NB4 (cell line): ENCODE measurements around the gene ADAM12.
"Not testable (repeated sequence)": the region's sequence is repeated elsewhere in the genome, so short reads cannot be mapped to it uniquely, and the experiment has no call there.

Experiments
- MYC ChIP-seq: IDR thresholded peaks from 2 replicates; pipeline ENCODE4 v1.6.1; 2011; ENCODE audit warnings: low read depth, low read length
- TF ChIP-seq, protein P1 (sequence below): IDR thresholded peaks from one replicate; pipeline ENCODE4 v1.5.1; 2012; ENCODE audit warnings: low read depth, low read length

DNA sequence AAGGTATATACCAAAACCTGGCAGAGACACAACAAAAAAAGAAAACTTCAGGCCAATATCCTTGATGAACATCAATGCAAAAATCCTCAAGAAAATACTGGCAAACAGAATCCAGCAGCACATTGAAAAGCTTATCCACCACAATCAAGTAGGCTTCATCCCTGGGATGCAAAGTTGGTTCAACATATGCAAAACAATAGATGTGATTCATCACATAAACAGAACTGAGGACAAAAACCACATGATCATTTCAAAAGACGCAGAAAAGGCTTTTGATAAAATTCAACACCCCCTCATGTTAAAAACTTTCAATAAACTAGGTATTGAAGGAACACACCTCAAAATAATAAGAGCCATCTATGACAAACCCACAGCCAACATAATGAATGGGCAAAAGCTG, 141.9 kb downstream of the ADAM12 start:
- not testable (repeated sequence) for TF ChIP-seq MYC
- TF ChIP-seq, protein P1, sequence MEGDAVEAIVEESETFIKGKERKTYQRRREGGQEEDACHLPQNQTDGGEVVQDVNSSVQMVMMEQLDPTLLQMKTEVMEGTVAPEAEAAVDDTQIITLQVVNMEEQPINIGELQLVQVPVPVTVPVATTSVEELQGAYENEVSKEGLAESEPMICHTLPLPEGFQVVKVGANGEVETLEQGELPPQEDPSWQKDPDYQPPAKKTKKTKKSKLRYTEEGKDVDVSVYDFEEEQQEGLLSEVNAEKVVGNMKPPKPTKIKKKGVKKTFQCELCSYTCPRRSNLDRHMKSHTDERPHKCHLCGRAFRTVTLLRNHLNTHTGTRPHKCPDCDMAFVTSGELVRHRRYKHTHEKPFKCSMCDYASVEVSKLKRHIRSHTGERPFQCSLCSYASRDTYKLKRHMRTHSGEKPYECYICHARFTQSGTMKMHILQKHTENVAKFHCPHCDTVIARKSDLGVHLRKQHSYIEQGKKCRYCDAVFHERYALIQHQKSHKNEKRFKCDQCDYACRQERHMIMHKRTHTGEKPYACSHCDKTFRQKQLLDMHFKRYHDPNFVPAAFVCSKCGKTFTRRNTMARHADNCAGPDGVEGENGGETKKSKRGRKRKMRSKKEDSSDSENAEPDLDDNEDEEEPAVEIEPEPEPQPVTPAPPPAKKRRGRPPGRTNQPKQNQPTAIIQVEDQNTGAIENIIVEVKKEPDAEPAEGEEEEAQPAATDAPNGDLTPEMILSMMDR, result not testable (repeated sequence)
